Muscle of arm (tissue), 14 donors: ENCODE measurements around the gene NLRP10. TPM values are rescaled to one million over a fixed set of nuclear protein-coding genes. Genes with fewer than 3 reads are reported as not detected.
A peak's percentile ranks its signal among the peaks of the same experiment; 100 is the strongest.
"Not testable (repeated sequence)": the region's sequence is repeated elsewhere in the genome, so short reads cannot be mapped to it uniquely, and the experiment has no call there.

Experiments
- DNase-seq: peaks from one replicate; pipeline ENCODE4 v3.0.0-alpha.2; 2013
- long read RNA-seq, 11 donors: transcript quantifications; one replicate each; lab custom pipeline, GENCODE V29; 2026
- polyA plus RNA-seq, 12 donors: library from polyadenylated mRNA; unstranded; fragments of 120-200 nt; gene quantifications; one replicate each; pipeline ENCODE4 v1.2.1, GENCODE V29; 2013; ENCODE audit not compliant: insufficient read length in 12 of 12

Gene NLRP10
- polyA plus RNA-seq, result not detected
- long read RNA-seq, donor 1, result 0 reads
- long read RNA-seq, donor 2, result 0 reads
- long read RNA-seq, donor 3, result 0 reads
- long read RNA-seq, donor 4, result 0 reads
- long read RNA-seq, donor 5, result 0 reads
- long read RNA-seq, donor 6, result 0 reads
- long read RNA-seq, donor 7, result 0 reads
- long read RNA-seq, donor 8, result 0 reads
- long read RNA-seq, donor 9, result 0 reads
- long read RNA-seq, donor 10, partial matches to known transcripts, result 497 of 497 reads
- long read RNA-seq, donor 10, other reads (novel, unspliced or antisense), result 0 of 497 reads
- long read RNA-seq, donor 11, partial matches to known transcripts, result 148 of 552 reads
- long read RNA-seq, donor 11, other reads (novel, unspliced or antisense), result 404 of 552 reads

- no peak for DNase-seq
These were observed at the start of gene NLRP10 for GRCh38 chr11:7965386-7965785. TSS of gene NLRP10 (minus strand) at chr11:7965447. CDS start at chr11:7963495, 1,952 bp downstream.

- no peak for DNase-seq
These were observed 48.6 kb upstream of the NLRP10 start for GRCh38 chr11:8013833-8014232.

GRCh38 chr11:8011981-8012444 is 46.8 kb upstream of the NLRP10 start:
- DNase-seq, result no peak

- DNase-seq, result no peak
These were observed 46.1 kb upstream of the NLRP10 start for GRCh38 chr11:8011371-8011770.

- no peak for DNase-seq
These were observed 44.6 kb upstream of the NLRP10 start for GRCh38 chr11:8009856-8010255.

GRCh38 chr11:8008212-8008611 is 43.0 kb upstream of the NLRP10 start:
- no peak for DNase-seq

- peak; percentile 52 for DNase-seq
These were observed 41.2 kb upstream of the NLRP10 start for GRCh38 chr11:8006349-8006977.

- no peak for DNase-seq
These were observed 40.3 kb upstream of the NLRP10 start for GRCh38 chr11:8005556-8005955.

- DNase-seq, result no peak
These were observed 38.8 kb upstream of the NLRP10 start for GRCh38 chr11:8004008-8004407.

- DNase-seq, result no peak
These were observed 37.9 kb upstream of the NLRP10 start for GRCh38 chr11:8003187-8003586.

GRCh38 chr11:8002676-8003075 is 37.4 kb upstream of the NLRP10 start:
- no peak for DNase-seq

GRCh38 chr11:8000390-8000789 is 35.1 kb upstream of the NLRP10 start:
- no peak for DNase-seq

- DNase-seq, result no peak
These were observed 34.5 kb upstream of the NLRP10 start for GRCh38 chr11:7999795-8000194.

GRCh38 chr11:7994581-7995278 is 29.5 kb upstream of the NLRP10 start:
- DNase-seq, result no peak

GRCh38 chr11:7987560-7987883 is 22.3 kb upstream of the NLRP10 start:
- DNase-seq, result not testable (repeated sequence)

- DNase-seq, result peak; percentile 98
These were observed 21.7 kb upstream of the NLRP10 start, which contains the start of gene EIF3F for GRCh38 chr11:7986768-7987559. TSS of gene EIF3F (plus strand) at chr11:7987337. CDS start at chr11:7987353, 16 bp downstream.

GRCh38 chr11:7983832-7984590 is 18.8 kb upstream of the NLRP10 start:
- no peak for DNase-seq

GRCh38 chr11:7982582-7983119 is 17.4 kb upstream of the NLRP10 start:
- DNase-seq, result no peak

GRCh38 chr11:7981619-7982157 is 16.4 kb upstream of the NLRP10 start:
- DNase-seq, result no peak

GRCh38 chr11:7977232-7977917 is 12.1 kb upstream of the NLRP10 start:
- no peak for DNase-seq
